Subcutaneous adipose tissue (tissue), 4 donors: Measurements from ENCODE around the gene PAIP2B. TPM values are rescaled to one million over a fixed set of nuclear protein-coding genes. Genes with fewer than 3 reads are reported as not detected.

Experiments used
- total RNA-seq, 4 donors: library from RNA; depleted of rRNA; stranded (reverse); fragments of >200 nt; gene quantifications; one replicate each; pipeline ENCODE4 v1.1.0, GENCODE V29; 2016
- TF ChIP-seq, protein P1 (sequence below): fragments of 450-650 bp; IDR thresholded peaks from one replicate; pipeline ENCODE4 v1.5.1; 2016; ENCODE audit warnings: low read depth, mild to moderate bottlenecking, control low read depth, antibody characterized with exemption, moderate library complexity

Gene PAIP2B
- total RNA-seq, 4 donors from 2014 or later: 4.4 to 7.0 (median 5.4) TPM

DNA sequence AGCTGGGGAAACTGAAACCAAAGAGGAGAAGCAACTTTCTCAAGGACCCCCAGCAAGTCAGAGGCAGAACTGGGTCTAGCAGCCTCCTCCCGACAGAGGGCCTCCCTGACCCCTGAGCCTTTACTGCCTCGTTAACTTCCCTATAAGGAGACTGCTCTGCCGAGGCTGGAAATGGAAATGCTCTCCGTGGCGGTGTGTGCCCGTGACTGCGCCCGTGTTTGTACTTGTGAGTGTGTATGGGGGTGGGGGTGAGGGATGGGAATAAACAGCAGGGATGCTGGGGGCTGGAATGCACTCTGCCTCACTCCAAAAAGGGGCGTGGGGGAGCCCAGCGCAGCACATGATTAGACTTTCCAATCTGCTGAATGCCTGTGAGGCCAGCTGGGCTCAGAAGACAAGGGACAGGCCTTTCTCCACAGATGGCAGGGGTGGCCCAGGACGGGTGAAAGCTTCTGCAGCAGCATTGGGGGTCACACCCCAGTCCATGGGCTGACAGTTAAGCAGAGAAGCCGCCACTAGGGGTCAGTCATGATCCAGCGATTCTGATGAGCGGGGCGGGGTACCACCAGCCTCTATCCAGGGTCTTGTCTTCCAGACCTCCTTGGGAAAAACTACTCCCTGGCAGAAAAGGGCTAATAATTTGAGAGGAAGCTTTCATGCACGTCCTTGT is 69.6 kb downstream of the PAIP2B start:
- TF ChIP-seq, protein P1, sequence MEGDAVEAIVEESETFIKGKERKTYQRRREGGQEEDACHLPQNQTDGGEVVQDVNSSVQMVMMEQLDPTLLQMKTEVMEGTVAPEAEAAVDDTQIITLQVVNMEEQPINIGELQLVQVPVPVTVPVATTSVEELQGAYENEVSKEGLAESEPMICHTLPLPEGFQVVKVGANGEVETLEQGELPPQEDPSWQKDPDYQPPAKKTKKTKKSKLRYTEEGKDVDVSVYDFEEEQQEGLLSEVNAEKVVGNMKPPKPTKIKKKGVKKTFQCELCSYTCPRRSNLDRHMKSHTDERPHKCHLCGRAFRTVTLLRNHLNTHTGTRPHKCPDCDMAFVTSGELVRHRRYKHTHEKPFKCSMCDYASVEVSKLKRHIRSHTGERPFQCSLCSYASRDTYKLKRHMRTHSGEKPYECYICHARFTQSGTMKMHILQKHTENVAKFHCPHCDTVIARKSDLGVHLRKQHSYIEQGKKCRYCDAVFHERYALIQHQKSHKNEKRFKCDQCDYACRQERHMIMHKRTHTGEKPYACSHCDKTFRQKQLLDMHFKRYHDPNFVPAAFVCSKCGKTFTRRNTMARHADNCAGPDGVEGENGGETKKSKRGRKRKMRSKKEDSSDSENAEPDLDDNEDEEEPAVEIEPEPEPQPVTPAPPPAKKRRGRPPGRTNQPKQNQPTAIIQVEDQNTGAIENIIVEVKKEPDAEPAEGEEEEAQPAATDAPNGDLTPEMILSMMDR: no peak

DNA sequence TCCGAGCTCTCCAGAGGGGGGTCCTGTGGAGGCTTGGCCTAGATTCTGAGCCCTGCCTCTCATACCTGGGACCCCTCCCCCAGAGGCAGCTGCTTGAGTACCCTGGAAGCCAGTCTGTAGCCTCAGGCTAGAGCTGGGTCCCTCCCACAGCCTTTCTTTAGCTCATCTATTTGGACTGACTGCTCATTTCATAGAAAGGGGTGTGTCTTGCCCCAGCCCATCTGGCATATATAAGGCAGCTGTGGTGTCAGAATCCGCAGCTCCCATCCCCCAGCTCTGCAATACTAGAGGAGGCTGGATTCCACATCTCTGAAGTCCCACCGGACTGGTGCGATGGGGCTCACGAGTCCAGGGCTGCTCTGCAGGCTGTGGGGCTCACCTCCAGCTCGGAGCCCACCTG is 70.3 kb downstream of the PAIP2B start:
- TF ChIP-seq, protein P1: no peak

DNA sequence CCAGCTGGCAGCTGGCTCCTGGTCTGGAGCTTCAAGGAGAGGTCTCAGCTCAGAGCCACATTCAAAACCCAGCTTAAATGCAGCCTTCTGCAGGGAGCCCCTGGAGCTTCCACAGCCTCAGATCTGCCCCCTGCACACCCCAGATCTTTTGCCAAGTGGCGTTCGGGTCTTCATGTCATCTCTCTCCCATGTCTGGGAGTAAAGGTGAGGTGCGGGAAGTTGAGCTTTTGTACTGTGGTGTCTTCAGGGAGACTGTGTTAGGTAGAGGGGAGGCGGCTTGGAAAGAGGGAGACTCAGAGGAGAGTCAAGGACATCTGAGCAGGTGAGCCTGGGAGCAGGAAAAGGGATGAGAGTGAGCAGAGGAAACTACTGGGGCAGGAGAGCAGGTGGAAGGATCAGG is 71.1 kb downstream of the PAIP2B start:
- TF ChIP-seq, protein P1: no peak

DNA sequence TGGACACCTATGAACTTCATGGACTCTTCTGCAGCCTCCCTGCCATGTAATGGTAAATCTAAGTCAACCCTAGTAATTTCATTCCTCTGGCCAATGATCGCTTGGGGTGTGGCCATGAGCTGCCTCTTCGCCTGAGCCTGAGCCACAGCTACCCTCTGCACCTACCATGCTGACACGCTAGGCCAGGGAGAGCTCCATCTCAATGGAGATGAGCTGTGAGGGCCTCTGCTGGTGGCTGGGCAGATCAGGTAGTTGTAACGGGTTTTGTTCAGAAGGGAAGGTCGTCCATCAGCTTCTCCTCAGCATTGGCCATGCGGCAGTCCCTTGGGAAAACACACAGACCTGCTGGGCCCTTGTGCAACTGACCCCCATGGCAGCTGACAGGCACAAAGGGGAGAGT is 72.1 kb downstream of the PAIP2B start:
- TF ChIP-seq, protein P1: no peak

DNA sequence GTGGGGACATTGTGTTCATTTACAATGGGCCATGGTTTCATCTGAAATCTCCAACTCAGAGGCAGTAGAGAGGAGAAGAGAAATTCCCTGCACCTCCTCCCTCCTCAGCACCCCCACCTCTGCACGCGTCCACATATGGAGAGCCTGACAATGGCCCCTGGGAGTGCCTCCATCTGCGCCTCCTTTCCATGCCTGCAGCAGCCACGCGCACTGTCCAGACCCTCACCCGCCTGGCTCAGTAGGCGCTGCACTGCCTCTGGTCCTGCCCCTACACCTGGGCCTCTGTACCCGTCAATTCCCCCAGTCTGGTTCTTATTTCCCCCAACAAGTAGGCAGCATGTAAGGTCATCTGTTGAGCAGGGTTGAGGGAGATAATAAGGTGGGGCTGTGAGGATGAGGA is 72.6 kb downstream of the PAIP2B start:
- TF ChIP-seq, protein P1: no peak

DNA sequence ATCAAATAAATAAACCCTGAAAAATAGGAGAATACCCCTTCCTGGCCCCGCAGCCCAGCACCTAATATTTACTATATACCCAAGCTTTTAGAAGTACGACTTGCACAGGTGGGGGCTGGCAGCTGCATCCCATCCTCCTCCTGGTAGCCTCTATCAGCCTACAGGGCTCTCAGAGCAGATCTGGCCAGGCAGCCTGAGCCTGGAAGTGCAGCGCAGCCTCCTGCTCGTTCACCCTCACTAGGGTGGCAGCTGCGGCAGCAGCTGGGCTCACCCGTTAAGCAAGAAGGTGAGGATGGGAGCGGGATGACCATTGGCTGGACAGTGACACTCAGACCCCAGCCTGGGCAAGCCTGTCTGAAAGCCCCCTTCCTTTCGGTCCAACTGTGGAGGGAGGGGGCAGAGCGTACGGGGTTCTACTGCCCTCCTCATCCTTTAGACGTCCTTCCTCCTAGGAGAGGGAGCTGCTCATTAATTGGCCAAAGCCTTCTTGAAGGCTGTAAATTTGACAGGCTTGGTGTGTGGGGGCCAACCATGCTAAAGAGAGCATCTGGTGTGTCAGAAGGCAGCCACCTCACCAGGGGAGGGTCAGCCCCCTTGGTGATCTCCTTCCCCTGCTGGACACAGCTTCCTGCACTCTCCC is 73.2 kb downstream of the PAIP2B start:
- TF ChIP-seq, protein P1: no peak

DNA sequence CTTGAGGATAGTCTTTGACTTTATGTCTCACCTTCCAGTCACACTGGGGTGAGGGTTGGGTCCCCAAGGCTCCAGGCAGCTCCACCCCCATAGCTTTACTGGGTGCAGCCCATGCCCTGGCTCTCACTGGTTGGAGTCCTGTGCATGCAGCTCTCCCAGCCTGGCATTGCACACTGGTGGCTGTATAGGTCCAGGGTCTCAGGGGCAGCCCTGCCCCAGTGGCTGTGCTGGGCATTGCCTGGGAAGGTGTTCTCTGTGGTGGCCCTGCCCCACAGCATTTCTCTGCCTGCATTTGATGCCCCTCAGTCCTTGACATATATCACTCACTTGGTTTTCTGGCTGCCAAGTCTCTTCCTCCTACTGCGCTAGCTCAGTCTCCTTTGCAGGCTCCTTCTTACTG is 75.3 kb downstream of the PAIP2B start:
- TF ChIP-seq, protein P1: no peak
